GM12878 (cell line): Measurements from ENCODE around the gene ELAVL1. TPM values are rescaled to one million over a fixed set of nuclear protein-coding genes. Genes with fewer than 3 reads are reported as not detected.

Source experiments
- ATAC-seq: fragments of 200-7000 bp; cut with Tn5 transposase; 3 replicates; pipeline ENCODE4 v1.9.1; 2020; ENCODE audit warnings: mild to moderate bottlenecking, moderate library complexity
- BruUV-seq: library from RNA; stranded (reverse); fragments of 400-500 nt; replicated peaks from 2 replicates; lab custom pipeline; 2021; lab: Mats Ljungman, UMichigan
- CTCF ChIA-PET: fragments of 300-600 bp; sonication (Branson Sonifier 250); formaldehyde crosslinking; extraction: SDS; loops from one replicate; lab custom pipeline; 2021; ENCODE audit warnings: inconsistent platforms; lab: Yijun Ruan, JAX
- POLR2A ChIA-PET: fragments of 350-600 bp; formaldehyde crosslinking; extraction: SDS; loops from one replicate; lab custom pipeline; 2021; ENCODE audit warnings: inconsistent platforms; lab: Charles Lee
- RAD21 ChIA-PET: fragments of 300-600 bp; sonication (Branson Sonifier 250); formaldehyde crosslinking; loops from one replicate; lab custom pipeline; 2023; ENCODE audit warnings: antibody characterized with exemption; ENCODE audit not compliant: unreplicated experiment; lab: Charles Lee
- SMC1A ChIA-PET: fragments of 300-600 bp; sonication (Branson Sonifier 250); formaldehyde crosslinking; loops from one replicate; lab custom pipeline; 2023; ENCODE audit not compliant: unreplicated experiment, uncharacterized antibody; lab: Charles Lee
- DNase-seq: peaks from one replicate; pipeline ENCODE4 v3.0.0-alpha.2; 2011; ENCODE audit warnings: low read depth, low spot score
- FAIRE-seq: peaks from 3 replicates; lab custom pipeline; 2011; peaks lifted over from hg19 to GRCh38; lab: Jason Lieb, UNC
- H2AFZ ChIP-seq: 2 replicates; pipeline ENCODE4 v1.6.0; 2011; ENCODE audit warnings: low read depth, low read length, control low read depth; ENCODE audit not compliant: control insufficient read depth
- H3K27ac ChIP-seq: 2 replicates; pipeline ENCODE4 v1.5.1; 2011; ENCODE audit warnings: control low read depth; ENCODE audit not compliant: control insufficient read depth, insufficient read depth
- H3K27me3 ChIP-seq, 2 experiments: replicated peaks in 1 of 2; 2 replicates each; pipeline versions ENCODE4 v1.6.0 to v1.6.1; 2011; ENCODE audit warnings: low read length in 1 of 2; ENCODE audit not compliant: control insufficient read depth in 2 of 2, insufficient read depth in 2 of 2
- H3K36me3 ChIP-seq, 2 experiments: 2 replicates each; pipeline ENCODE4 v1.5.1; 2011; ENCODE audit warnings: low read length in 1 of 2; ENCODE audit not compliant: control insufficient read depth in 2 of 2, insufficient read depth in 2 of 2
- H3K4me1 ChIP-seq: 2 replicates; pipeline ENCODE4 v1.6.1; 2011; ENCODE audit warnings: mild to moderate bottlenecking, low read length, moderate library complexity, mixed read lengths; ENCODE audit not compliant: control insufficient read depth, insufficient read depth
- H3K4me2 ChIP-seq: 2 replicates; pipeline ENCODE4 v1.6.0; 2011; ENCODE audit warnings: control low read depth; ENCODE audit not compliant: control insufficient read depth, insufficient read depth
- H3K4me3 ChIP-seq: fragments of 200-600 bp; sonication (generic); 2 replicates; pipeline ENCODE4 v1.5.1; 2016
- H3K79me2 ChIP-seq: 2 replicates; pipeline ENCODE4 v1.6.0; 2011; ENCODE audit warnings: low read length; ENCODE audit not compliant: control insufficient read depth, insufficient read depth
- H3K9ac ChIP-seq: 2 replicates; pipeline ENCODE4 v1.8.0; 2011; ENCODE audit warnings: low read length, control low read depth, mixed read lengths; ENCODE audit not compliant: control insufficient read depth, insufficient read depth
- H3K9me3 ChIP-seq: replicated peaks from 3 replicates; pipeline ENCODE4 v1.5.1; 2011; ENCODE audit warnings: mild to moderate bottlenecking, low read length; ENCODE audit not compliant: control insufficient read depth, insufficient read depth
- H4K20me1 ChIP-seq: 2 replicates; pipeline ENCODE4 v1.6.0; 2011; ENCODE audit not compliant: control insufficient read depth, insufficient read depth
- CTCF ChIP-seq, 3 experiments: IDR thresholded peaks in 2 of 3; conservative IDR thresholded peaks in 1 of 3; 2 replicates each; pipeline ENCODE4 v1.5.1; 2011; ENCODE audit warnings: low read depth in 3 of 3, low read length in 3 of 3, mild to moderate bottlenecking in 3 of 3, control low read depth in 2 of 3, moderate library complexity in 2 of 3, inconsistent platforms in 1 of 3, mixed read lengths in 1 of 3; ENCODE audit not compliant: control insufficient read depth in 2 of 3, insufficient read depth in 1 of 3; ENCODE audit errors: extremely low read depth in 1 of 3
- JUND ChIP-seq: IDR thresholded peaks from 2 replicates; pipeline ENCODE4 v1.6.1; 2012; ENCODE audit warnings: low read depth, mild to moderate bottlenecking, low read length, improper control_type of control experiment, moderate library complexity
- KDM1A ChIP-seq: fragments of 200-600 bp; sonication (generic); IDR thresholded peaks from 2 replicates; pipeline ENCODE4 v1.6.1; 2016; ENCODE audit warnings: borderline replicate concordance
- LARP7 ChIP-seq: fragments of 450-650 bp; IDR thresholded peaks from 2 replicates; pipeline ENCODE4 v1.6.1; 2017; ENCODE audit warnings: mild to moderate bottlenecking
- NR2C2 ChIP-seq: IDR thresholded peaks from 2 replicates; pipeline ENCODE4 v1.6.1; 2011; ENCODE audit warnings: borderline replicate concordance, low read depth; ENCODE audit not compliant: control insufficient read depth, insufficient read length
- POLR2AphosphoS5 ChIP-seq: IDR thresholded peaks from 2 replicates; pipeline ENCODE4 v1.6.1; 2011; ENCODE audit warnings: mild to moderate bottlenecking, low read length, inconsistent platforms
- RFX5 ChIP-seq: IDR thresholded peaks from 2 replicates; pipeline ENCODE4 v1.6.1; 2011; ENCODE audit warnings: low read depth, low read length, improper control_type of control experiment
- SIN3A ChIP-seq: IDR thresholded peaks from 2 replicates; pipeline ENCODE4 v1.6.1; 2012; ENCODE audit warnings: low read depth, low read length, improper control_type of control experiment
- SKIL ChIP-seq: fragments of 450-650 bp; IDR thresholded peaks from 2 replicates; pipeline ENCODE4 v1.6.1; 2017; ENCODE audit warnings: mild to moderate bottlenecking, low read depth, inconsistent platforms; ENCODE audit not compliant: poor library complexity, severe bottlenecking
- SUZ12 ChIP-seq: fragments of 200-600 bp; sonication (generic); IDR thresholded peaks from one replicate; pipeline ENCODE4 v1.6.1; 2018; ENCODE audit warnings: antibody characterized with exemption, mild to moderate bottlenecking; ENCODE audit not compliant: unreplicated experiment
- ZBTB11 ChIP-seq: fragments of 450-650 bp; formaldehyde crosslinking; IDR thresholded peaks from 2 replicates; pipeline ENCODE4 v1.5.0; 2022; ENCODE audit warnings: mild to moderate bottlenecking, missing genetic modification characterization
- ZBTB33 ChIP-seq: fragments of 450-650 bp; IDR thresholded peaks from 2 replicates; pipeline ENCODE4 v1.6.1; 2017; ENCODE audit warnings: mild to moderate bottlenecking
- ZNF207 ChIP-seq: fragments of 450-650 bp; IDR thresholded peaks from 2 replicates; pipeline ENCODE4 v1.6.1; 2014; ENCODE audit warnings: antibody characterized with exemption, mild to moderate bottlenecking, borderline replicate concordance
- ZZZ3 ChIP-seq: IDR thresholded peaks from 2 replicates; pipeline ENCODE4 v1.6.1; 2011; ENCODE audit warnings: low read depth; ENCODE audit not compliant: control insufficient read depth, insufficient read length
- WGBS: methylation state at CpG from one replicate; pipeline ENCODE4 v1.1.6; 2016; ENCODE audit warnings: low lambda C conversion rate; ENCODE audit not compliant: insufficient replicate concordance, insufficient coverage; ENCODE audit errors: missing lambda C conversion rate; 5-methylcytosine and 5-hydroxymethylcytosine counted together
- in situ Hi-C: fragments of 300-500 bp; cut with MboI; formaldehyde crosslinking; loops from 9 replicates; pipeline ENCODE4 v1.14.3; 2018; ENCODE audit warnings: mixed read lengths
- intact Hi-C: fragments of 100-400 bp; cut with micrococcal nuclease; formaldehyde crosslinking; loops from one replicate; pipeline ENCODE4 v1.14.2; 2022; ENCODE audit not compliant: unreplicated experiment
- polyA plus RNA-seq, 11 experiments: library from polyadenylated mRNA; depleted of rRNA in 4 of 11; unstranded in 6 of 11; stranded (reverse) in 5 of 11; fragments of >200 nt; fragmentation: Nextera tagmentation in 4 of 11; fragmentation: Illumina TruSeq in 1 of 11; extraction: Ambion mirVana in 4 of 11; extraction: Trizol in 1 of 11; gene quantifications; 1 replicate in 1 of 11; 2 replicates in 10 of 11; pipeline versions ENCODE4 v1.2.1 to v1.2.3, GENCODE V29; 2011 to 2016; ENCODE audit warnings: inconsistent platforms in 2 of 11, missing spikeins in 2 of 11, low read depth in 1 of 11
- total RNA-seq, 4 experiments: library from RNA; depleted of rRNA in 3 of 4; stranded (reverse); fragments of >200 nt in 3 of 4; fragmentation: Illumina TruSeq in 1 of 4; extraction: Trizol in 1 of 4; gene quantifications; 2 replicates each; pipeline versions ENCODE4 v1.2.1 to v1.2.3, GENCODE V29; 2013 to 2021

Gene ELAVL1
- total and polyA plus RNA-seq, 10 of the 15 experiments (the other 5 are each of a cell fraction or from before 2014, with no cell fraction given), result 7.4 to 155 (median 70.3) TPM

GRCh38 chr19:8039231-8039630 lies 33.8 kb upstream of the ELAVL1 start:
- intact Hi-C loops (no loop called here), in situ Hi-C loops (no loop called here)
- no TSS peak for BruUV-seq
- no peak for ATAC-seq
- ChIA-PET SMC1A (no interaction called here), POLR2A (no interaction called here), RAD21 (no interaction called here), CTCF (no interaction called here)
- no peak for FAIRE-seq
- no peaks in the 10 kb centered on the region for H3K79me2 ChIP-seq
- H3K4me2 ChIP-seq, result no peak overlapping the region
- H3K4me1 ChIP-seq, result no peaks in the 10 kb centered on the region
- no peak overlapping the region for H2AFZ ChIP-seq
- H3K4me3 ChIP-seq, result no peak overlapping the region
- no peaks in the 10 kb centered on the region for H3K36me3 ChIP-seq
- H4K20me1 ChIP-seq, result no peaks in the 10 kb centered on the region
- no peak overlapping the region for H3K9ac ChIP-seq
- no peaks in the 10 kb centered on the region for H3K9me3 ChIP-seq
- H3K27me3 ChIP-seq, result no peaks in the 10 kb centered on the region
- DNase-seq, result no peak
- WGBS, result 78% methylated on average over 3 of the region's 3 CpGs
- no peak overlapping the region for H3K27ac ChIP-seq
- no peak for TF ChIP-seq ZNF207
- no peak for TF ChIP-seq LARP7
- no peak for TF ChIP-seq SIN3A
- TF ChIP-seq JUND, result no peak
- TF ChIP-seq SKIL, result no peak
- TF ChIP-seq POLR2AphosphoS5, result no peak
- TF ChIP-seq KDM1A, result no peak
- TF ChIP-seq CTCF (IDR thresholded peaks at IDR 0.05 in 2 of 3, conservative IDR thresholded peaks at IDR 0.05 in 1 of 3; ENCODE audit: control insufficient read depth in 2 of 3, extremely low read depth in 1 of 3, insufficient read depth in 1 of 3, low read depth in 3 of 3, low read length in 3 of 3), result no peak
- TF ChIP-seq ZBTB11 (CRISPR knock-in tag), result no peak
- TF ChIP-seq NR2C2, result no peak
- no peak for TF ChIP-seq ZZZ3
- TF ChIP-seq SUZ12, result no peak
- TF ChIP-seq ZBTB33, result no peak
- no peak for TF ChIP-seq RFX5
